Activated CD8-positive, alpha-beta memory T cell treated with anti-CD3 and anti-CD28 coated beads, Interleukin-2, amount 50 U/mL, for 24 hours (primary cell): ENCODE data around the gene TMEM8B.

Source experiments
- DNase-seq: peaks from one replicate; pipeline ENCODE4 v3.0.0-alpha.2; 2020; ENCODE audit errors: extremely low read depth

TMEM8B gene

DNA sequence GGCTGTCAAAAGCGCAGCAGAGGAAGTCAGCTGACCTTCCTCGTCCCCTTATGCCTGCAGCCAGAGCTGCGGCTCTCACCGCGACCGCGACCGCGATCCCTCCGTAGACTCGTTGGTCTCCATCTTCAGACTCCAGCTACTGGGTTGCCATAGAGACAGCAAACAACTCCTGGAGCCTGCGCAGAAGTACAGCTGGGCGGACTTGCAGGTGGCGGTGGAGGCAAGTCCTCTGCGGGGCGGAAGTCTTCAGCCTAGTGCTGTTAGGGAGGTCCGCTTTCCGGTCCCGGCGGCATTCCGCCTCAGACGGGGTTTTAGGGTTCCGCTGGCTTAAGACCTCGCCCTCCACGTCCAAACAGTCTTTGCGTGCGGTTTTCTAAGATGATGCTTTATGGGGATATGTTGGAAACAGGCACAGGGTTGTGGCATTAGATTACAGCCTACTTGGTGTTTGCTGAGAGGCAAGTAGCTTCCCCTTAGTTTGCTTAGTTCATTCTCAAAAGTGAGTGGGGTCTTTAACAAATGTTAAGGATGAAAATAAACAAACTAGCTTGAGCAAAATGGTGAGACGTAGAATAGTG lies 16.9 kb upstream of the TMEM8B start, which contains the start of gene SPAG8:
Gene SPAG8 (minus strand): TSS at position 238 of the 578 bp plus-strand sequence. CDS start 115 bp downstream, at position 123.
- peak; percentile 91 for DNase-seq

DNA sequence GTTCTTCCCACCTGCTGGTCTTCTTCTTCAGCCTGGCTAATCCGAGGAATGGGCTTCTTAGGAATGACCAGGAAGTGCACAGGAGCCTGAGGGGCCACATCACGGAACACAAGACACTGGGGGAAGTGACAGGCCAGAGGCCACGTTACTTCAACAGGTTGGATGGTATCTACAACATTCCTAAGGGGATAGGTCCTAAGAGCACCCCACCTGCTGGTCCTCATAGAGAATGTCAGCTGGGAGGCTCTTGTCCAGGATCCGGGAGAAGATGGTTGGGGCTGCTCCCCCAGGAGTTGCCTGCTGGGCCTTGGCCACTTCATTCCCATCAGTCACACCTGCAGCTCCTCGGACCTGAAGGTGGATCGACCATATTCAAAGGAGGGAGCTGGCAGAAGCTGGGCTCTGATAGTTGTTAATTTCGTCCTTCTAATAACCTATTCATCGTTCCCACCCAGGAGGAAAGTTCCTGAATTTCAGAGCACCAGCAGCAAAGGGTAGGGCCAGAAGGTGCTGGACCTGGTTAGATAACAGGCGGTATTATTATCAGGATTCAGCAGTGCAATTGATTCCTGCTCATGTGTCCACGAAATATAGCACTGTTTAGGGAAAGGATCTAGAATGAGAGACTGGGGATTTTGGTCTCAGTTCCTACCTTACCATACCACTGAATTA lies 15.5 kb upstream of the TMEM8B start:
- no peak for DNase-seq

DNA sequence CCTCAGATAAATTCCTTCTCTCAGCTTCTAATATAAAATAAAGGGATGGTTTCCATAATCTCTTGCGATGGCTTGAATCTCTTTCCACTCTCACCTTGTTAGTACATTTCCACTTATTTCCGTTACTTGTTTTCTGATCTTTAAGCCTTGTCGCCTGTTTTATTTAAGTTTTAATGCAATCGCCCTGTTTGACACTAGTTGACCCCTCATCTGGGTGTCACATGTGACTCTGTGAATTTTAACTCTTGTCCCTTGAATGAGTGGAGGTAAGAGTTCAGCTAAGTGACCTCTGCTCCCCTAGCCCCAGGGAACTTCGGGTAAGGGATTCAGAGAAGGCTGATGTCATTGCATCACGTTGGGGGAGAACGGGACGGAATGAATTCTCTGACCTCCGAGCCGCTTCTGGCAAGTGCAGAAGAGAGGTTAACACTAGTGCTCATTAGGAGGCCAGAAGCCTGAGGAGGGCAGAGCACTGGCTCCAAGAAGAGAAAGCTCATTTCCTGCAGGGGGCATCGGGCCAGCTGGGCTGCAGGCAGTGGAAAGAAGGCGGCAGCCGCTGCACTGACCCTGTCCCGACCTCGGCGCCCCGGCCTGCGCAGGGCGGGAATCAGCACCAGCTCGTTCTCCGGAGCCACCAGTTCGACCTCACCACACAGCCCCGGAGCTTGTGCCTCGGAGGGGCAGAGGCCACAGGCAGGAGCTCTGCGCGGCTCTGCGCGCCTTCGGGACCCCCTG lies 14.8 kb upstream of the TMEM8B start:
- DNase-seq: no peak

DNA sequence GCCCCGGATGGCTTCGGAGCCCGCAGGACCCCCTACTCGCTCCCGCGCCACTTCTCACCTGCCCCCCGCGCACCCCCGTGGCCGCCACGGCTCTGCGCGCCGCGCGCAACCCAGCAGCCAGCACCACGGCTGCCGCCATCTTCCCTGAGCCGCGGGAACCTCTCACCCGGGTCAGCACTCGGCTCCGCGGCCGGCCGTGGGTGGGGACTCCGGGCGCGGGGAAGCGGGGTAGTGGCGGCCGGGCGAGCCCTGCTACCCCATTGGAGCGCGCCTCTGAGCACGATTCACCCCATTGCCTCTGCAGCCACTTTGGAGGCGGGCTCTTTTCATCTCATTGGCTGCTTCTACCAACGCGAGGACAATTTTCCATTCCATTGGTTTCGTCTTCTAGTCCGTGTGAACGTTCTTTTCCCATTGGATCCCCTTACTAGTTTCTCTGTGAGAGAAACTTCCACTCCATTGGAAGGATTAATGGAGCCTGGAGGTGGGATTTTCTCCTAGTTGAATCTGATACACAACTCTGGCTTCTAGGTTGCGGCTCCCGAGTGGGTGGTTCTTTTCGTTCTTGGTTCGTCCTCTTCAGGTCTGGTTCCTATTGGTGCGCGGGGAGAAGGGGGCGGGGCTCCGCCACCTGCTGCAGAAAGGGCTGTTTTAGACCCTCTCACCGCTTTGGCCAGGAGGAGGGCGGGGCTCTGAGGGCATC lies 14.0 kb upstream of the TMEM8B start, which contains the start of gene HINT2:
Gene HINT2 (minus strand): TSS at position 202 of the 703 bp plus-strand sequence. CDS start 63 bp downstream, at position 139.
- DNase-seq: peak; percentile 94

DNA sequence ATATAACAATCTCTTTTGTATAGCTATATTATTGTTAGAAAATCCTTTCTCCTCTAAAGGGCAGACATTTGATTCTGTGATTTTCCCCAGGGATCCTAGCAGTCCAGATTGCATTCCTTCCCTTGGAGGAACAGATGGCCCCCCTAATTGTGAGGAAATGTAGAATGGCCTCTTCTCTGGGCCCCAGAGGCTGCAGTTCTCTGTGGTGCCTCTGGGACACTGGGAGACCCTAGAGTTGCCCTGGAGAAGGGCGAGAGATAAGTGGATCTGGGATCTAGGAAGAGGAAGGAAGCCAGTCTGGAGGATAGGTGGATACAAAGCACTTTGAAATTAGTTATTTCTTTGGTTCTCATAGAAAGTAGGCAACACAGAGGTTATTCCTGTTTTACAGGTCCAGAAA lies 12.3 kb upstream of the TMEM8B start:
- DNase-seq: no peak

DNA sequence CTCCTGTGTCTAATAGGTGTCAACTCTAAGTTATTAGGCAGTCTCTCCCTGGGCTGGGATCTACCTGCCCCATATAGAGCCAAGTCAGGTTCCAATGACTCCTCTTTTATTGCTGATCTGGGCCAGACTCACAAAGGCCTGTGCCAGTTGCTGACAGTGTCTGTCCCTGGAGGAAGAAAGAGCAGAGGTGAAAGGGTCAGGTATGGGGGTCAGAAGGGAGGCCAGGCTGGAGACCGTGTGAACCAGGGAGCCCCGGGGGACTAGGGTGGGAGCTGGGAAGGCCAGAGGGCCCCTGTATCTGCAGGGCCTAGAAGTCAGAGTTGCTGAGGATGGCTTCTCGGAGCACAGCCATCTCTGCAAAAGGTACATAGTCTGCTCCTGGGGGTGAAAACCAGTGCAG lies 10.7 kb upstream of the TMEM8B start:
- DNase-seq: no peak

DNA sequence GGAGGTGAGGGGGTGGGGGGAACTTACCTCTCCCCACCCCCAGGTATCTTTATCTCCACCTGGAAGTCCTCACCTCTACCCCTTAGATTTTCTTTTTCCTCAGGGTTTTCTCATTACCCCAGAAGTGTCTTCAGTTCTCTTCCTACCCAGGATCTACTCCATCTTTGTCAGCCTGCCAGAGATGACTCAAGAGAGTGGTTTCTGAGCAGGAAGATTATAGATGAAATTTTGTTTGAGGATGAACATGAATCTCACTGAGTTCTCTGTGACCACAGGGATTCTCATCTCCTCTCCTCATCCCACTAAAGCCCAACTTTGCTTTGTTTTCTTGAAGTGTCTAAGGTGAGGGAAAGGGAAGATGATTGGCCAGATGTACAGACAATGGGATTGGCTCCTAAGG lies 9.0 kb upstream of the TMEM8B start:
- no peak for DNase-seq

DNA sequence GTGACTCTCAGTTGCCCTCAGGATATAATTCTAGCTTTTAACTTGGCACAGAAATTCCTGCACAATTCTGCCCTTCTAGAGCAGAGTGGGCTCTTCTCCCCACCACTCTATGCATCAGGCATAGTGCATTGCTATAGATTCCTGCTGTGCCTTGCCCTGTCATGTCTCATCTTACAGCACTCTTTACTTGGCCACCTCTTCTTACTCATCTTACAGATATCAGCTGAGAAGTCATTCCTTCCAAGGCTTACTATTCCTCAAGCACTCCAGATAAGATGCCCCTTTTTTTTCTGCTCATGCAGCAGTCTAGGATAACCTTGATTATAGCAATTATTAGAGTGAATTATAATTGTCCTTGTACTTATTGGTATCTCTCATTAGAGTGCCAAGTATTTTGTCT lies 6.1 kb upstream of the TMEM8B start:
- DNase-seq: no peak

DNA sequence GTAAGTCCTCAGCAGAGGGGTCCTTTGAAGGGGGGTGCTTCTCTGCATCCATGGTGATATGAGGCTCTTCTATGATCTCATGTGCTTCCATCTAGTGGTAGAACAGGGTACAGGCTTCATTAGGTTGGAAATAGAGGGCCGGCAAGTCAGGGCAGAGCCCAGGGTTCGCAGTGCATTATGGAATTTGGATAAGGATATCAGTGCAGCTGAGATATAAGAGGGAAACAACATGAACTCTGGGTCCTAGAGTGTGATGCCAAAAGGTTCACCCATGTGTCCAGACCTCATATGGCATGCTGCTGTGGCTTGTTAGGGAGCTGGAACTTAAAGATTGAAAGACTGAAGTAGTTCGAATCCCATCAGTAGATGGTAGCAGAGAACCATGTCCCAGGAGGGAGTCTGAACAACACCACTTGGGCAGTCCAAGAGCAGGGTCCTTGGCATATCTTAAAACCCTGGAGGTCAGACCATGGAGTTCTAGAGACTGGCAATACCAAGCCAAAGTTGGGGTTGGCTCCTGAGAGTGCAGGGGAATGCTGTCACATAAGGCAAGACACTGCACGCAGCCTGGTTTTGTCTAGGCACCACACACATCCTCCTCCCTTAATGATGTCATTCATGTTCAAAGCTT lies 2.8 kb upstream of the TMEM8B start:
- DNase-seq: no peak

DNA sequence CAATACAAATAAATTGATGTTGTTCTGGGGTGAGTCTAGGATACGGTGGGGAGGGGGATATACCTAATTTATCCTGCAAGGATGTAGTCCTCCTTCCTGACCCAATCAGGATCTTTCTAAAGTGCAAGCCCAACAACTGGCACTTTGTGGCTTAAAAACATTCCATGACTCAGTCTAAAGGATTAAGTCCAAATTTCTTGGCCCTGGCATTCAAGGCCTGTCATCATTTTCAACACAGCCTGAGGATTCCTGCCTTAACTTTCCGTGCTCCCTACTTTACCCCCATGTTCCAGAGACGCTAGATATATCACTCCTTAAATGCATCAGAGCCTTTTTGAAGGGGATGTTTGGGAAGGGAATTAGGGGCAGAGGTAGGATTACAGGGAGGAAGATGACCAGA lies 1.5 kb upstream of the TMEM8B start:
- DNase-seq: no peak

DNA sequence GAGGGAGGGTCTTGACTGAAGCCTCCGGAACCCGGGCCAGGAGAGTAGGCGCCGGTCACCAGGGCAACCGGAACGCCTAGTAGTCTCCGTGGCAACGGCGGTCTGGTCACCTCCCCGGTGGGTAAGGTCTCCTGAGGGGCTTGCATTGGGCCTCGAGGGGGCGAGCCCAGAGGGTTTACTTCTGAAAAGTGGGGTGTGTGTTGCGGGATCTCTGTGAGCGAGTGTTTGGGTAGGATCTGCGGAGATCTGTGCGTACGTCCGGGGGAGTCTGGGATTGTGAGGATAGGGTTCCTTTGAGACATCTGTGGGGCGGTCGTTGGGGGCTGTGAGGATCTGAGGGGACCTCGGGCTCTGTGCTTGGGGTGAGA lies 328 bp upstream of the TMEM8B start, which contains the start of gene FAM221B:
Gene FAM221B (minus strand): TSS at position 17 of the 368 bp plus-strand sequence. CDS start 2,571 bp downstream, outside the sequence.
- no peak for DNase-seq

DNA sequence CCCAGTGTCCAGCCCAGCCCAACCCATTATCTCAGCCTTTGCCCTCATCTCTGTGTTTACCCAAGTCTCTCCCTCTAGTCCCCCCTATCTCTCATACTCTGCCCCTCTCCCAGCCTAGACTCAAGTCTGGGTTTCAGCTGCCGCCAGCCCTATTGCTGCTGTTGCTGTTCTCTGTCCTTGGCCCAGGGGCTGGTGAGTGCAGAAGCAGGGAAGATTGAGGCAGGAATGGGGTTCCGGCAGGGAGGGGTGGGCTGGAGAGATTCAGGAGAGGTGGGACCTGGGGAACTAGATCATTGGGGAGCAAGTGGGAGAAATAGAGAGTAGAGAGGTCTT lies 702 bp downstream of the TMEM8B start:
- no peak for DNase-seq

DNA sequence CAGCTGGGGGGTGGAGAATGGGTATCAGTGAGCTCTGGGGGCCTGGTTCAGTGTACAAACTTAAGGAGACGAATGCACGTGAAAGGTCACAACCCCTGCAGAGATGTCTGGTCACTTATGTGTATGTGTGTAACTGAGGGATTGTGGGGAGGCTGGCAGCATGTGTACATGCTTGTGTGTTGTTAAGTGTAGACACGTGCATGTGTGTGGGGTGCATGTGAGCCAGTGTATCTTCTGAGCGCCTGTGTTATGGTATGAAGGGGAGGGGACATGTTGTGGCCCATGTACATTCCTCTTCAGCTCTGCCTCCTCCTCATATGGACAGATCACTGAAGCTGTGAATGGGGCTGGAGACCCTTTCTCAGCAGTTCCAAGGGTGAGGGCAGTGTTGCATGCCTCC lies 2.0 kb downstream of the TMEM8B start:
- no peak for DNase-seq

DNA sequence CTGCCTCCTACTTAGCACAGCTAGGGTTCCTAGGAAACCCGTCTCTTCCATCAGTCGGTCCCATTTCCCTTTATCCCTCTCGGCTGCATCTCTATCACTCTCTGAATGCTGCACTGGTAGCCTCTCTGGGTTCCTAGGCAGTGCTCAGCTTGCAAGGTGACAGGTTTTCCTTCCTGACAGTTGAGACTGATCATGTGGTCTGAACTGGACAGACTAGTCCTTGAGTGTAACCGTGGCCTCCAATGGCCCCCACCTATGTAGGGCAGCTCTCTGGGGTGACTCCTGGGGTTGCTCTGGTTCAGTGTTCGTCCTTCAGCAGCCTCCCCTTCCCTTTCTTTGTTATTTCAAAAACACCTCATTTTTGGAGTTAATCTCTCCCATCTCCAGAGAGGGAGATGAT lies 3.8 kb downstream of the TMEM8B start:
- DNase-seq: no peak

DNA sequence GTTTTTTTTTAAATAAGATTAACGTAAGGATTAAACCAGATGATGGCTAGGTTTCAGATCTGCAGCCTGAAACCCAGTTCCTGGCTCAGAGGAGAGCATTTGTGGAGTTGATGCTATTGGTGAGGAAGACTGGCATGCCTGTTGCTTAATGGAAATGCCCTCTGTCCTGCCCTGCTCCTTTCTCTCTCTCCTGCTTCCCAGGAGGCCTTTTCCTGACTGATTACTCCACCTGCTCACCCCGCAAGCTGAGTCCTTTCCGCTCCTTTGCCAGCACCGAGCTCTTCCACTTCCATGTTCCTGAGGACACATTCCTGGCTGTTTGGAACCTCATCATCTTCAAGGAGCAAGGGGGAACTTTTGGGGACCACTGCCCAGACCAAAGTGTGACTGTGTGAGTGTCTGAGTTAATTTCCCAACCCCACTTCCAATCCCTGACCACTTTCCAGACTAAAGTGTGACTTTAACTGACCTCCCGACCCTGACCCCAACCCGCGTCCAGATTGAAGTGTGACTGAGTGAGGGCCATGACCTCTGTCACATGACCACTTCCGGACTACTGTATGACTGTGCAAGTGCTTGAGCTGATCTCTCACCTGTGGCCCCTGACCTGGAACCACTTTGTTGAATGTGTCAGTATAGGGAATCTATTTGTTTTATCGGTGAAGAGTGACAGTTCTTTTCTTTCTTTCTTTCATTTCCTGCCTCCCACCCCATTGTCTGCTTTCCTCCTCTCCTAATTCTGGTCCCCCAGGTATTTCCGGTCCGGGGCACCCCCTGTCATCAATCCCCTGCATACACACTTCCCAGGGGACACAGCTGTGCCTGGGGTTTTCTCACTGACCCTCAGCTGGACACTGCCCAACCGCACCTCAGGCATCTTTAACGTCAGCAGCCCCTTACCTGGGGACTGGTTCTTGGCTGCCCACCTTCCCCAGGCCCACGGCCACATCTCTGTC lies 5.5 kb downstream of the TMEM8B start:
- DNase-seq: no peak

DNA sequence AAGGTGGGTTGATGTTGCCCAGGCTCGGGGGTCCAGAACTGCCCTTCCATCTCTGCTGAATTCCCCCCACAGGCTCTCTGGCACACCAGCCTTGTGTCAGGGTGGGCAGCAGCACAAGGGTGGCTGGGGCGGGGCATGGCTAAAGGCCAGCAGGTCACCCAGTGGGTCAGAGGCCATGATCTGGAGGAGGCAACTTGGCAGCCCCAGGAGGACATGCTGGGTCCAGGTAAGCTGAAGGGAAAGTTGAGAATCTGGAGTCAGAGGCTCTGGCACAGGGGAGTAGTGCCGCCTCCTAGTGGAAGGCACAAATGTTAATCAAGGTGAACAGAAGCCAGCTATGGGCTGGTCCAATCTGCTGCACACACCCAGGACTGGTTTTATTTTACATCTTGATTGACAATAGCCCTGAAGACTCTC lies 6.2 kb downstream of the TMEM8B start:
- no peak for DNase-seq

DNA sequence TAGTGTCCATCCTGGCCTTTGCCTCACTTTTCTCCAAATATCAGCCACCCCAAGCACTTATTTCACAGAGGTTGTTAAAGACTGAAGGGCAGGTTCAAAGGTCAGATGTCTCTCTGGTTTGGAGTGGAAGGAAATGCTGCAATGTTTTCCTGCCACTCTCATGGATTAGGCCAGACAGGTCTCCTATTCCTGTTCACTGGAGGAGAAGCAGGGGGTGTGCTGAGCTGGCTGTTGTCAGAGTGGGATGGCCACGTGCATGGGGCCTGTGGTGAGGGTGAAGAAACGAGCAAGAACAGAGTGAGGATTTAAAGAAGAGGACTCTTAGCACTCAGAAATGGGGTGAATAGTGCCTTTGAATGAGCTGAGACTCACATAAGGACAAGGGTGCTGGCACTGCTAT lies 6.7 kb downstream of the TMEM8B start:
- no peak for DNase-seq

DNA sequence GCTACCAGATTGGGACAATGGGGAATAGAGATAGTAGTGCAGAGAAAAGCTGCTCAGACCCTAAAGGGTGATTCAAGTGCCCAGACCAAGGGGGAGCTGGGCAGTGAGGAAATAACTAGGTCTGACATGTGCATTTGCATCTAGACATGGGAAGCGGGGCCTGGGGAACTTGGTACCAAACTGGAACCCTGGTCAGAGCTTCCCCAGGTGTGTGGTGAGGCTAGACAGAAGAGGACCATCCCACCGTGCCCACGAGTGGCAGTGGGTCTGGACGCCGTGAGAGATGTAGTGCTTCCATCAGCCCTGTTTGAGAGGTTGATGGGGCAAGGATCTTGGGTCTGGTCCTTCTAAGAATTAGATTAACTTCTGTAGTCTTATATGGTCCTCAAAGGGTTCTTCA lies 7.6 kb downstream of the TMEM8B start:
- DNase-seq: no peak

DNA sequence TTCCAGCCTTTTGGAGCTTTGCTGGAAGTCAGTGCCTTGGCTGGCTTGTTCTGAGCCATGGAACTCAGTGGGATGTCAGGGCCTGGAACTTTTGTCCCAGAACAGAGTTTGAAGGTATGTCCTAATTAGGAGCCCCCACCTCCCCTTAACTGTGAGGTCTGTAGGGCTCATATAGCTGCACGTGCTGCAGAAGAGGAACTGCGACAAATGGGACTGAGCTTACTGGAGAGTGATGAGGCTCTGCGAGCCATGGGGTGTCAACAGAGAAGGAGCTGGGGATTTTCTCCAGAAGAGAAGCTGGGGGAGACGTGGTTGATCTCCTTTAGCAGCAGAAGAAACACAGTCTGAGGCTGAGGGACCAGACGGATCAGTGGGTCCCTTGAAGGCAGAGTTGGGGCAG lies 10.9 kb downstream of the TMEM8B start:
- DNase-seq: no peak

DNA sequence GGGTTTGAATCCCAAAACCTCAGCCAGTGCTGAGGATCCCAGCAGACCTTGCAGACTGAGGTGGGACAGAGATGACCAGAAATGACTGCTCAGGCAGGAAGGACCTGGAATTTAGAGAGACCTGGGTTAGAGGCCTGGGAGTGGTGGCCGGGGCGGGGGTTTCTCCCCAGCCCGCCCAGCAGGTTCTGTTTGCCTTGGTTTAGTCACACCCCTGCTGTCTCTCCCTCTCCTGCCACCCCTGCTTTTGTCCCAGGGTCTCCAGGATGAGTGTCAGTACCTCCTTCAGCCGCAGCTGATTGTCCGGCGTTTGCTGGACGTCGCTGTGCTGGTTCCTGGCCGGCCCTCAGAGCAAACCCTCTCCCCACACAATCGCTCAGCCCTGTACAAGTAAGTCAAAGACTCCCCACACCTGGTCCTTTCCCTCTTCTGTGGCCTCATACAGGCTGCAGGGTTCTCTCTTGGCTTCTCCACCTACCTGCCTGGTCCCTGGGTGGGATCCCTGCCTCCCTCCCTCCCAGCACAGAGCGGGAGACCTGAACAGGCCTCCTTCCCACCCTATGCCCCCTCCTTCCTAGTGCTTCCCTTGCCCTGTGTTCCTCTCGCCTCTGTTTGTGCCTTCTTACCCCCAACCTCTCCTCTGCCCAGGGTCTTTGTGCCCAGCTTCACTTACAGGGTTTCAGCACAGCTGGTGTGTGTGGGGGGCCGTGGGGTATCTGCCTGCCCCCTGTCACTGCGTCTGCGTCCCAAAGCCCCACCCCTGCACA lies 12.0 kb downstream of the TMEM8B start:
- DNase-seq: no peak
